HG02642 (cell line): ENCODE data around the gene ATP8A2.
"Not testable (repeated sequence)": the region's sequence is repeated elsewhere in the genome, so short reads cannot be mapped to it uniquely, and the experiment has no call there.

Experiments used
- ATAC-seq: cut with Tn5 transposase; IDR thresholded peaks from one replicate; pipeline ENCODE4 v1.9.1; 2021; ENCODE audit warnings: mild to moderate bottlenecking; ENCODE audit not compliant: unreplicated experiment, poor library complexity

ATP8A2 gene

DNA sequence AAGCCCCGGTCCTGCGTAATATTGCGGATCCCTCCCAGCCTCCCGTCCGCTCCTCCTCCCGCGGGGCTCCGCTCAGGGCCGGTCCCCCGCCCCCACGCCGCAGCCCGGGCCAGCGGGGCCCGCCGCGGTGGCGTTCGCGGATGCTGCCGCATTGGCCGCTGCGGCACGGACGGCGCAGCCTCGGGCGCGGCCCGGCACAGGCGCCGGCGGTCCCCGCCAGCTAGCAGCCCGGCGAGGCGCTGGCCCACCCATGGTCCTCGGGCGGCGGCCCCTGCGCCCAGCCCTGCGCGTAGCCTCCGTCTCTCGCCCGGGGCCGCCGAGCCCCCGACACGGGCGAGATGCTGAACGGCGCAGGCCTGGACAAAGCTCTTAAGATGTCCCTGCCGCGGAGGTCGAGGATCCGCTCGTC lies at the start of gene ATP8A2:
TSS of gene ATP8A2 (plus strand) at position 100 of the 409 bp plus-strand sequence. CDS start at position 339, 239 bp downstream.
- no peak for ATAC-seq

- ATAC-seq = no peak
These were observed 47.7 kb upstream of the ATP8A2 start for GRCh38 chr13:25324100-25324499.

- ATAC-seq = no peak
These were observed 42.1 kb upstream of the ATP8A2 start for GRCh38 chr13:25329706-25330105.

- no peak for ATAC-seq
These were observed 41.2 kb upstream of the ATP8A2 start for GRCh38 chr13:25330541-25330940.

GRCh38 chr13:25335856-25336255 lies 35.9 kb upstream of the ATP8A2 start:
- ATAC-seq = no peak

GRCh38 chr13:25345576-25345975 lies 26.2 kb upstream of the ATP8A2 start:
- no peak for ATAC-seq

DNA sequence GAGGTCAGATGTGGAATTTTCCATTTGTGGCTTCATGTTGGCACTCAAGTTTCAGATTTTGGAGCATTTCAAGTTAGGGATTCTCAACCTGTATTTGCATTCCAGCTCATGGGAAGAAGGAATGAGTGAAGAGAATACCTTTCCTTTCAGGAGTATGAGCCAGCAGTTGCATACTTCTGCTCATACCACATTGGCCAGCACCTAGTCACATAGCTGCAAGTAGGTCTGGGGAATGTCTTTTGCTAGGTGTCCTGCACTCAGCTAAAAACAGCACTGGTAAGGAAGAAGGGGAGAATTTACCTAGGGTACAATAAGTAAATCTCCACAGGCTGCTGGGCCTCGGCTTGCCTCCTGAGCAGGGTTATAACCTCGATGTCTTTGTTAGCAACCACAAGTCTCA lies 24.6 kb upstream of the ATP8A2 start:
- no peak for ATAC-seq

DNA sequence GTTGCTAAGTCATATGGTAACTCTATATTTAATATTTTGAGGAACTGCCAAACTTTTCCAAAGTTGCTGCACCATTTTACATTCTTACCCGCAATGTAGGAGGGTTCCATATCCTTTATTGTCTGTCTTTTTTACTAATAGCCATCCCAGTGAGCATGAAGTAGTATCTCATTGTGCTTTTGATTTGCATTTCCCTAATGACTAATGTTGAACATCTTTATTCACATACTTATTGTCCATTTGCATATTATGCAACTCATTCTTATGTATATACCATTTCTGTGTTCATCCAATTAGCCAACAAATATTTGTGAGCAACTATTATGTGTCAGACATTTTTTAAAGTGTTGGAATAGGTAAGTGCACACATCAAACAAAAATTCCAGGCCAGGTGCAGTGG lies 20.4 kb upstream of the ATP8A2 start:
- ATAC-seq = no peak

GRCh38 chr13:25352230-25352629 lies 19.5 kb upstream of the ATP8A2 start:
- ATAC-seq = no peak

- no peak for ATAC-seq
These were observed 19.0 kb upstream of the ATP8A2 start for GRCh38 chr13:25352806-25353205.

DNA sequence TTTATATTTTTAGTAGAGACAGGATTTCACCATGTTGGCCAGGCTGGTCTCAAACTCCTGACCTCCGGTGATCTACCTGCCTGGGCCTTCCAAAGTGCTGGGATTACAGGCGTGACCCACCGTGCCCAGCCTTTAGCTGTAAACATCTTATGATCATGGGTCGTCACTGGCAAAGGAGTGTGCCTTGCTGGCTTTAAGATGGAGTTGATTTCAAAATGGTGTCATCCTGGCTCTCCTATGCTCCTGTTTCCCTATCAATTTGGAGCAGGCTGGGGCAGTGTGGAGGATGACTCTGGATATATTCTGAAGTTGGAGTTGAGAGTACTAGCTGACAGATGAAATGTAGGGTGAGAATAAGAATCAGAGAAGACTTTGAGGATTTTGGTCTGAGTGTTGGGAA lies 18.4 kb upstream of the ATP8A2 start:
- no peak for ATAC-seq

- no peak for ATAC-seq
These were observed 17.4 kb upstream of the ATP8A2 start for GRCh38 chr13:25354377-25354776.

DNA sequence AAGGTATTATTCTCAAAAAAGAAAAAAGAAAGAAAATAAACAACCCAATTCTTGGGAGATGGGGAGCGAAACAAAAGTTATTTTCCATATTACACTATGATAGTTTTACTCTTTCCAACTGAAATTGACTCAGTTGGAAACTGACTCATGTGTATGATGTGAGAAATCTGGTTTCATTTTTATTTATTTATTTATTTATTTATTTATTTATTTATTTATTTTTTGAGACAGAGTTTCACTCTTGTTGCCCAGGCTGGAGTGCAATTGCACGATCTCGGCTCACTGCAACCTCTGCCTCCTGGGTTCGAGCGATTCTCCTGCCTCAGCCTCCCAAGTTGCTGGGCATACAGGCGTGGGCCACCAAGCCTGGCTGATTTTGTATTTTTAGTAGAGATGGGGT lies 11.3 kb upstream of the ATP8A2 start:
- ATAC-seq = not testable (repeated sequence)

GRCh38 chr13:25365720-25366235 lies 6.0 kb upstream of the ATP8A2 start:
- ATAC-seq = no peak

DNA sequence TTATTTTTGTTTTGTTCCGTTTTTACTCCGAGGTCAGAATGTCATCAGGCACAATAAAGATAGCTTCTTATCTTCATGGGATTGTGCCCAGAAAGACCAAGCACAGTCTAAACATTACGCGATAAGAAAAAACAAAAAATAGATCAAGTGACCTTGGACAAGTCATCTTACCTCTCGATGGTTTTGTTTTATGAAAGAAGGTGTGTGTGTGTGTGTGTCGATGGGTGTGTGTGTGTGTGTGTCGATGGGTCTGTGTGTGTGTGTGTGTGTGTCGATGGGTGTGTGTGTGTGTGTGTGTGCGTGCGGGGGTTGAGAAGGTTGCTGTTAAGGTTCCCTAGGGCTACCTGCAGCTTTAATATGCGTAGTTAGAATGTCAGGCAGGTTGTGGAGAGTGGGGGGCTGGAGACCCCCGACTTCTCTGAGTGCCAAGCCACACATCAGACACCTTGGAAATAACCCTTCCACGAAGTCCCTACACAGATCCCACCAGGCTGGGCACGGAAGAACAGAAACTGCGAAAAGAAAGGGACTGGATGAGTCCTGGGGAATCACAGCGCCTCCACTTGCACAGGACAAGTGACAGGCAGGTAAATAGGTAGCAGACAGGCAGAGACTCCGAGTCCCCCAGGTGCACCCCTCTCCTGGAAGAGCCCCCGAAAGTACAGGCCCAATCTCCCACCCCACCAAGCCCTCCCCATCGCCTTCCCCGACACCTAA lies 458 bp upstream of the ATP8A2 start:
- ATAC-seq = no peak

GRCh38 chr13:25372284-25373081 lies 709 bp downstream of the ATP8A2 start:
- ATAC-seq = no peak

DNA sequence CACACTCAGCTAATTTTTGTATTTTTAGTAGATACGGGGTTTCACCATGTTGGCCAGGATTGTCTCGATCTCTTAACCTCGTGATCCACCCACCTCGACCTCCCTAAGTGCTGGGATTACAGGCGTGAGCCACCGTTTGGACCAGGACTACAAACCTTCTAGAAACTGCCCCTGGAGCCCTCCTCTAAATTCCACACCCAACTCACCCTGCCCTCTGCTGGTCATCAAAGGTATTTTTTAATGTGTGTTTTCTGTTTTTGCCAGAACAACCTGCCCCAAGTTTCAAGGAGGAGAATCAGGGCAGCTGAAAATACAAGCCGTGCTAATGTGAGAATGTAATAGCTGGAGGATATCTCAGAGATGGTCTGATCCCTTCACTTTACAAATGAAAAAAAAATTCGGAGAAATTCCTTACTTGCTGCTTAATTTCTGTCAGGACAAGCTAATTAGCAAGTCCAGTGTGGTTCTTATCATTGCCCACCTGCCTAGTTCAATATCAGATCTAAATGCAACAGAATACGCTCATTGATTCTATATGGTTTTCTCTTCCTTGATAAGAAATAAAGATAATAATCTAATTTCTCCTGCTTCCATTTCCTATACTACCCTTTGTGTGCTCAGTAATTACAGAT lies 4.1 kb downstream of the ATP8A2 start:
- no peak for ATAC-seq

DNA sequence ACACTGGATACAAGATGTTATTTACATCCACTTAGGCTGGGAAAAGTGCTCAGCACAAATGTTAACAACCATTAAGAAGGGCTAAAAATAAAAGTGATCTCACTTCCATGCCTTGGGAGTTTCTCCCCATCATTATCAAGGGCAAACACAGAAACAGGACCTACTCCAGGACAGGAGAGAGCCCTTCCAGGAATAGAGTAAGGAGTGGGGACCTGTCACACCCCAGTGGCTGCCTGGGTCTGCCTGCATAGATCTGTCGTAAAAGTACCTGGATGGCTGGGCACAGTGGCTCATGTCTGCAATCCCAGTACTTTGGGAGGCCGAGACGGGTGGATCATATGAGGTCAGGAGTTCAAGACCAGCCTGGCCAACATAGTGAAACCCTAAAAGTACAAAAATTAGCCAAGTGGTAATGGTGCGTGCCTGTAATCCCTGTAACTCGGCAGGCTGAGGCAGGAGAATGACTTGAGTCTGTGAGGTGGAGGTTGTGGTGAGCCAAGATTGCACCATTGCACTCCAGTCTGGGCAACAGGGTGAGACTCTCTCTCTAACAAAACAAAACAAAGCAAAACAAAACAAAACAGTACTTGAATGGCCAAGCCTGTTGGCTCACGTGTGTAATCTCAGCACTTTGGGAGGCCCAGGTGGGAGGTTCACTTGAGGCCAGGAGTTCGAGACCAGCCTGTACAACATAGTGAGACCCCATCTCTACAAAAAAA lies 5.6 kb downstream of the ATP8A2 start:
- ATAC-seq = no peak

DNA sequence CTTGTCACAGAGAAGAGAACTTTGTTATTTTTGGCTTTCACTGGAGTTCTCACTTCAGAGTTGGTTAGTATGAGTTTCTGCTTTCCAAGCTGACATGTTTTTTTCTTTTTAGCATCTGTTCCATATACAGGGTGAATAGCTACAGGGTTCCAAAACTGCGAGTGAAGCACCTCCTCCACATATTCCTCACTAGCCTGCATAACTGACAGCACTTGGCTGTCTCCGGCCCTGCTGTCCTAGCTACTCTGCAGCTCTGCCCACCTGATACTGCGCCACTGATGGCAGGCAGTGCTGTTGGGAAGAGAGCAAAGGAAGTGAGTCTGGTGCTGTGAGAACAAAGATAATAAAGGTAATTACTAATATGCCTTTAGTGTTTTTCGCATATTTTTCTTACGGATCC lies 6.8 kb downstream of the ATP8A2 start:
- no peak for ATAC-seq

DNA sequence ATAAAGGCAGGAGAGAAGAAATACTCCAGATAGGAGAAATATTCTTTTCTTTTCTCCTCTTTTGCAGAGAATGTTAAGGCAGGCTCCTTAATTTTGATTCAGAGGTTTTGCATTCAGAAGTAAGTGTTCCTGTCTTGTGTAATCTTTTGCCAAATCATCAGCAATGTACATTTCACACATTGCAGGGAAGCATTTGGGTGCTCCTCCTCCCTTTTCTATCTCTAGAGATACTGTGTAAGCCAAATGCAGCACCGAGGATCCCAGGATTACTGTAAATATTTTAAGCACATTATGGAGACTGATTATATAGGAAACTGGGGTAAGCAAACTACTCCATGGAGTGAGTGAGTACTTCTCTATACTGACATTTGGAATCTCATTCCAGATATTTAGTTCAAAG lies 7.2 kb downstream of the ATP8A2 start:
- ATAC-seq = no peak
